Endothelial cell (in vitro differentiated cells): ENCODE data around the gene OR2B6. TPM values are rescaled to one million over a fixed set of nuclear protein-coding genes. Genes with fewer than 3 reads are reported as not detected.

Experiments
- DNase-seq: peaks from one replicate; pipeline ENCODE4 v3.0.0; 2021; ENCODE audit warnings: low spot score
- H3K27ac Mint-ChIP-seq: one replicate; pipeline ENCODE4 v1.8.0; 2021; ENCODE audit warnings: mixed read lengths, inconsistent platforms; ENCODE audit not compliant: unreplicated experiment
- H3K27me3 Mint-ChIP-seq: one replicate; pipeline ENCODE4 v1.8.0; 2021; ENCODE audit warnings: mild to moderate bottlenecking, moderate library complexity, mixed read lengths, inconsistent platforms; ENCODE audit not compliant: unreplicated experiment
- H3K36me3 Mint-ChIP-seq: one replicate; pipeline ENCODE4 v1.8.0; 2021; ENCODE audit warnings: mild to moderate bottlenecking, low read depth, mixed read lengths, inconsistent platforms; ENCODE audit not compliant: unreplicated experiment
- H3K4me1 Mint-ChIP-seq: one replicate; pipeline ENCODE4 v1.8.0; 2021; ENCODE audit warnings: mild to moderate bottlenecking, mixed read lengths, inconsistent platforms; ENCODE audit not compliant: unreplicated experiment
- H3K4me3 Mint-ChIP-seq: one replicate; pipeline ENCODE4 v1.8.0; 2021; ENCODE audit warnings: mild to moderate bottlenecking, mixed read lengths, inconsistent platforms; ENCODE audit not compliant: unreplicated experiment
- H3K9me3 Mint-ChIP-seq: one replicate; pipeline ENCODE4 v1.8.0; 2021; ENCODE audit warnings: mixed read lengths, inconsistent platforms; ENCODE audit not compliant: unreplicated experiment
- CTCF ChIP-seq: fragments of 200-600 bp; sonication (generic); IDR thresholded peaks from one replicate; pipeline ENCODE4 v1.5.0; 2021; ENCODE audit warnings: antibody characterized with exemption; ENCODE audit not compliant: unreplicated experiment
- total RNA-seq: library from RNA; stranded (reverse); fragmentation: NEBNext Ultra II Directional; extraction: Animal tissue kit (Norgen Biotek cat#: 25700); gene quantifications from one replicate; pipeline ENCODE4 v1.2.1, GENCODE V29; 2021; ENCODE audit not compliant: unreplicated experiment

The OR2B6 gene
- total RNA-seq, 1 donor from 2014 or later: not detected

GRCh38 chr6:28000351-28001045, 43.5 kb downstream of the OR2B6 start:
- Mint-ChIP-seq H3K36me3 (no peaks in the 10 kb centered on the region), H3K27ac (no peak overlapping the region)
- DNase-seq: no peak

GRCh38 chr6:28001351-28001750, 44.3 kb downstream of the OR2B6 start:
- H3K4me3 Mint-ChIP-seq: no peak overlapping the region
- no peaks in the 10 kb centered on the region for H3K27me3 Mint-ChIP-seq
- H3K27ac Mint-ChIP-seq: no peak overlapping the region
- no peak for TF ChIP-seq CTCF
- peaks cover 3% of the 10 kb centered on the region for H3K4me1 Mint-ChIP-seq
- no peaks in the 10 kb centered on the region for H3K36me3 Mint-ChIP-seq
- DNase-seq: no peak
- no peaks in the 10 kb centered on the region for H3K9me3 Mint-ChIP-seq

More at GRCh38 chr6:28000351-28001045, 43.5 kb downstream of the OR2B6 start:
- peaks cover 3% of the 10 kb centered on the region for H3K4me1 Mint-ChIP-seq
- H3K27me3 Mint-ChIP-seq: no peaks in the 10 kb centered on the region
- H3K4me3 Mint-ChIP-seq: no peak overlapping the region
- no peak for TF ChIP-seq CTCF
- H3K9me3 Mint-ChIP-seq: no peaks in the 10 kb centered on the region

- no peaks in the 10 kb centered on the region for H3K9me3 Mint-ChIP-seq
- no peak overlapping the region for H3K4me3 Mint-ChIP-seq
- no peaks in the 10 kb centered on the region for H3K27me3 Mint-ChIP-seq
- TF ChIP-seq CTCF: no peak
- DNase-seq: no peak
- H3K4me1 Mint-ChIP-seq: peaks cover 3% of the 10 kb centered on the region
- no peak overlapping the region for H3K27ac Mint-ChIP-seq
- H3K36me3 Mint-ChIP-seq: no peaks in the 10 kb centered on the region
Observed at GRCh38 chr6:28001751-28002150, 44.7 kb downstream of the OR2B6 start.

DNA sequence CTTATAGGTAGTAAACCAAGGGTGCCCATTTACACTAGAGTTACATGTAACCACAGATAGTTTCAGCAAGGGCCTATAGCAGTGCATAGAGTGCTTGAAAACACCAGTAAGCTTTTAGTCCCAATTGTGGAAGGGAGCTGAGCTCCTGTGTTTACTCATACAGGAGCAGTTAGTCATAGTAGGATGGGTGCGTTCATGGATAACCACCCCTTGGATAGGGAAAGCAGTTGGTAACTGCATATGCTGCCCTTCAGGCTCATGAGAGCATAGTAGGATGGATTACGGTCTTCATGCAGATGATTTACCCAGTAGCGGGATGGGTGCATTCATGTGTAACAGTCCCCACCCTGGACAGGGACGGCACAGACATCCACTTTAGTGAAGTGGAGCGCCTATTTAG, 45.1 kb downstream of the OR2B6 start:
- no peak for TF ChIP-seq CTCF
- peaks cover 3% of the 10 kb centered on the region for H3K4me1 Mint-ChIP-seq

GRCh38 chr6:28003059-28003458, 46.0 kb downstream of the OR2B6 start:
- H3K27ac Mint-ChIP-seq: no peak overlapping the region
- no peaks in the 10 kb centered on the region for H3K27me3 Mint-ChIP-seq
- H3K36me3 Mint-ChIP-seq: no peaks in the 10 kb centered on the region
- H3K9me3 Mint-ChIP-seq: no peaks in the 10 kb centered on the region
- DNase-seq: no peak
- TF ChIP-seq CTCF: no peak
- peaks cover 3% of the 10 kb centered on the region for H3K4me1 Mint-ChIP-seq
- no peak overlapping the region for H3K4me3 Mint-ChIP-seq

More for the DNA sequence above, 45.1 kb downstream of the OR2B6 start:
- Mint-ChIP-seq H3K27ac (no peak overlapping the region), H3K27me3 (no peaks in the 10 kb centered on the region), H3K4me3 (no peak overlapping the region), H3K36me3 (no peaks in the 10 kb centered on the region), H3K9me3 (no peaks in the 10 kb centered on the region)
- no peak for DNase-seq
